ENCODE data around the gene UBP1. TPM values are rescaled to one million over a fixed set of nuclear protein-coding genes. Genes with fewer than 3 reads are reported as not detected.
A peak's percentile ranks its signal among the peaks of the same experiment; 100 is the strongest.

UBP1 gene
- total RNA-seq, 4 donors from 2014 or later: 65.9 to 180 (median 86.1) TPM

- peak overlapping the region; percentile 98 to 99 (median 98) for H3K27ac ChIP-seq
- H3K4me1 ChIP-seq: peaks cover 24 to 53% (median 33%) of the 10 kb centered on the region in 4 donors
- DNase-seq: no peak
- intact Hi-C loops (cut with DNase I; ENCODE audit: low total_unique reads) (no loop called here), in situ Hi-C loops (cut with MboI; ENCODE audit: low pct_ligation_motif_present in 1 of 4, low pct_unique_long_range_greater_than_20kb in 1 of 4, low sequenced_read_pairs in 3 of 4) (loop anchor here in 2 of 4 donors (25.0 kb wide), 1 partner anchor 348 kb away; the partner anchor contains the start of gene PDCD6IP (in 2 of the 2))
- no peaks in the 10 kb centered on the region for H3K9me3 ChIP-seq
- WGBS, 2 donors (ENCODE audit: low coverage in 1 of 2): 1% methylated on average over 7 to 12 of the region's 12 CpGs
- H3K4me3 ChIP-seq: peak overlapping the region; percentile 68 to 83 (median 78)
- TF ChIP-seq, protein P1, sequence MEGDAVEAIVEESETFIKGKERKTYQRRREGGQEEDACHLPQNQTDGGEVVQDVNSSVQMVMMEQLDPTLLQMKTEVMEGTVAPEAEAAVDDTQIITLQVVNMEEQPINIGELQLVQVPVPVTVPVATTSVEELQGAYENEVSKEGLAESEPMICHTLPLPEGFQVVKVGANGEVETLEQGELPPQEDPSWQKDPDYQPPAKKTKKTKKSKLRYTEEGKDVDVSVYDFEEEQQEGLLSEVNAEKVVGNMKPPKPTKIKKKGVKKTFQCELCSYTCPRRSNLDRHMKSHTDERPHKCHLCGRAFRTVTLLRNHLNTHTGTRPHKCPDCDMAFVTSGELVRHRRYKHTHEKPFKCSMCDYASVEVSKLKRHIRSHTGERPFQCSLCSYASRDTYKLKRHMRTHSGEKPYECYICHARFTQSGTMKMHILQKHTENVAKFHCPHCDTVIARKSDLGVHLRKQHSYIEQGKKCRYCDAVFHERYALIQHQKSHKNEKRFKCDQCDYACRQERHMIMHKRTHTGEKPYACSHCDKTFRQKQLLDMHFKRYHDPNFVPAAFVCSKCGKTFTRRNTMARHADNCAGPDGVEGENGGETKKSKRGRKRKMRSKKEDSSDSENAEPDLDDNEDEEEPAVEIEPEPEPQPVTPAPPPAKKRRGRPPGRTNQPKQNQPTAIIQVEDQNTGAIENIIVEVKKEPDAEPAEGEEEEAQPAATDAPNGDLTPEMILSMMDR (IDR thresholded peaks at IDR 0.05): no peak
- no peak for TF ChIP-seq POLR2A (IDR thresholded peaks at IDR 0.05)
- no peak for TF ChIP-seq EP300 (IDR thresholded peaks at IDR 0.05; ENCODE audit: low read depth)
- no peak for TF ChIP-seq POLR2AphosphoS5 (IDR thresholded peaks at IDR 0.05)
- no peaks in the 10 kb centered on the region for H3K36me3 ChIP-seq
- H3K27me3 ChIP-seq: no peaks in the 10 kb centered on the region
Measured at GRCh38 chr3:33438881-33439545, 1.2 kb downstream of the UBP1 start.

GRCh38 chr3:33438284-33438668, 1.9 kb downstream of the UBP1 start:
- DNase-seq: no peak
- in situ Hi-C loops (cut with MboI; ENCODE audit: low pct_ligation_motif_present in 1 of 4, low pct_unique_long_range_greater_than_20kb in 1 of 4, low sequenced_read_pairs in 3 of 4): loop anchor here in 2 of 4 donors (25.0 kb wide), 1 partner anchor 349 kb away; the partner anchor contains the start of gene PDCD6IP (in 2 of the 2)

GRCh38 chr3:33437556-33438283, 2.5 kb downstream of the UBP1 start:
- 41 to 47% methylated on average over 3 of the region's 3 CpGs for WGBS, 2 donors (ENCODE audit: low coverage in 1 of 2)
- TF ChIP-seq, protein P1 (IDR thresholded peaks at IDR 0.05): no peak
- Histone ChIP-seq H3K27me3 (no peaks in the 10 kb centered on the region), H3K36me3 (no peaks in the 10 kb centered on the region), H3K4me1 (peaks cover 24 to 59% (median 37%) of the 10 kb centered on the region in 4 donors), H3K4me3 (peak overlapping the region in 2 of 4 donors; percentile 68 to 83), H3K9me3 (no peaks in the 10 kb centered on the region), H3K27ac (peak overlapping the region; percentile 98 to 99 (median 98))
- intact Hi-C loops (cut with DNase I; ENCODE audit: low total_unique reads): no loop called here
- in situ Hi-C loops (cut with MboI; ENCODE audit: low pct_ligation_motif_present in 1 of 4, low pct_unique_long_range_greater_than_20kb in 1 of 4, low sequenced_read_pairs in 3 of 4): loop anchor here in 2 of 4 donors (25.0 kb wide), 1 partner anchor 350 kb away; the partner anchor contains the start of gene PDCD6IP (in 2 of the 2)
- peak; percentile 21 for DNase-seq

More at GRCh38 chr3:33438284-33438668, 1.9 kb downstream of the UBP1 start:
- H3K4me3 ChIP-seq: peak overlapping the region; percentile 68 to 83 (median 78)
- H3K9me3 ChIP-seq: no peaks in the 10 kb centered on the region
- H3K27me3 ChIP-seq: no peaks in the 10 kb centered on the region
- peaks cover 24 to 58% (median 37%) of the 10 kb centered on the region in 4 donors for H3K4me1 ChIP-seq
- WGBS, 2 donors (ENCODE audit: low coverage in 1 of 2): 0 to 5% methylated on average over 3 to 4 of the region's 4 CpGs
- intact Hi-C loops (cut with DNase I; ENCODE audit: low total_unique reads): no loop called here
- peak overlapping the region; percentile 98 to 99 (median 98) for H3K27ac ChIP-seq
- TF ChIP-seq, protein P1 (IDR thresholded peaks at IDR 0.05): no peak
- no peak for TF ChIP-seq POLR2AphosphoS5 (IDR thresholded peaks at IDR 0.05)
- no peak for TF ChIP-seq EP300 (IDR thresholded peaks at IDR 0.05; ENCODE audit: low read depth)
- no peak for TF ChIP-seq POLR2A (IDR thresholded peaks at IDR 0.05)
- no peaks in the 10 kb centered on the region for H3K36me3 ChIP-seq

- no peak for DNase-seq
- Histone ChIP-seq H3K4me3 (no peak overlapping the region), H3K36me3 (no peaks in the 10 kb centered on the region), H3K4me1 (peaks cover 20 to 85% (median 50%) of the 10 kb centered on the region in 4 donors), H3K27ac (no peak overlapping the region), H3K9me3 (no peaks in the 10 kb centered on the region), H3K27me3 (no peaks in the 10 kb centered on the region)
- in situ Hi-C loops (cut with MboI; ENCODE audit: low pct_ligation_motif_present in 1 of 4, low pct_unique_long_range_greater_than_20kb in 1 of 4, low sequenced_read_pairs in 3 of 4): loop anchor here in 2 of 4 donors (25.0 kb wide), 1 partner anchor 353 kb away; the partner anchor contains the start of gene PDCD6IP (in 2 of the 2)
- intact Hi-C loops (cut with DNase I; ENCODE audit: low total_unique reads): no loop called here
- 14 to 27% methylated on average over 1 to 2 of the region's 2 CpGs for WGBS, 2 donors (ENCODE audit: low coverage in 1 of 2)
- TF ChIP-seq EP300 (IDR thresholded peaks at IDR 0.05; ENCODE audit: low read depth) (no peak), POLR2A (IDR thresholded peaks at IDR 0.05) (no peak), POLR2AphosphoS5 (IDR thresholded peaks at IDR 0.05) (no peak)
- TF ChIP-seq, protein P1 (IDR thresholded peaks at IDR 0.05): no peak
Measured at GRCh38 chr3:33433843-33434242, 6.4 kb downstream of the UBP1 start.

All from transverse colon (tissue), 4 donors.